Glutamatergic neuron (in vitro differentiated cells): ENCODE measurements around the gene PSG2. TPM values are rescaled to one million over a fixed set of nuclear protein-coding genes. Genes with fewer than 3 reads are reported as not detected.
"Not testable (repeated sequence)": the region's sequence is repeated elsewhere in the genome, so short reads cannot be mapped to it uniquely, and the experiment has no call there.

ENCODE experiments used
- DNase-seq: peaks from one replicate; pipeline ENCODE4 v3.0.0; 2022
- H3K27ac Mint-ChIP-seq: one replicate; pipeline ENCODE4 v1.8.0; 2020; ENCODE audit warnings: mild to moderate bottlenecking, mixed read lengths, inconsistent platforms; ENCODE audit not compliant: unreplicated experiment
- H3K27me3 Mint-ChIP-seq: one replicate; pipeline ENCODE4 v1.8.0; 2020; ENCODE audit warnings: mild to moderate bottlenecking, moderate library complexity, mixed read lengths, inconsistent platforms; ENCODE audit not compliant: unreplicated experiment
- H3K36me3 Mint-ChIP-seq: one replicate; pipeline ENCODE4 v1.8.0; 2020; ENCODE audit warnings: mild to moderate bottlenecking, mixed read lengths, inconsistent platforms; ENCODE audit not compliant: unreplicated experiment
- H3K4me1 Mint-ChIP-seq: one replicate; pipeline ENCODE4 v1.8.0; 2020; ENCODE audit warnings: mild to moderate bottlenecking, low read depth, mixed read lengths, inconsistent platforms; ENCODE audit not compliant: unreplicated experiment
- H3K4me3 Mint-ChIP-seq: one replicate; pipeline ENCODE4 v1.8.0; 2020; ENCODE audit warnings: mild to moderate bottlenecking, mixed read lengths, inconsistent platforms; ENCODE audit not compliant: unreplicated experiment
- H3K9me3 Mint-ChIP-seq: one replicate; pipeline ENCODE4 v1.8.0; 2020; ENCODE audit warnings: mild to moderate bottlenecking, moderate library complexity, mixed read lengths, inconsistent platforms; ENCODE audit not compliant: unreplicated experiment
- total RNA-seq: library from RNA; stranded (reverse); fragmentation: NEBNext Ultra II Directional; extraction: Animal tissue kit (Norgen Biotek cat#: 25700); gene quantifications from one replicate; pipeline ENCODE4 v1.2.1, GENCODE V29; 2021; ENCODE audit not compliant: unreplicated experiment
- TF ChIP-seq, protein P1 (sequence below): fragments of 200-600 bp; sonication (generic); IDR thresholded peaks from one replicate; pipeline ENCODE4 v1.5.0; 2021; ENCODE audit not compliant: partially characterized antibody, unreplicated experiment

PSG2 gene
- total RNA-seq, 1 donor from 2014 or later = not detected

DNA sequence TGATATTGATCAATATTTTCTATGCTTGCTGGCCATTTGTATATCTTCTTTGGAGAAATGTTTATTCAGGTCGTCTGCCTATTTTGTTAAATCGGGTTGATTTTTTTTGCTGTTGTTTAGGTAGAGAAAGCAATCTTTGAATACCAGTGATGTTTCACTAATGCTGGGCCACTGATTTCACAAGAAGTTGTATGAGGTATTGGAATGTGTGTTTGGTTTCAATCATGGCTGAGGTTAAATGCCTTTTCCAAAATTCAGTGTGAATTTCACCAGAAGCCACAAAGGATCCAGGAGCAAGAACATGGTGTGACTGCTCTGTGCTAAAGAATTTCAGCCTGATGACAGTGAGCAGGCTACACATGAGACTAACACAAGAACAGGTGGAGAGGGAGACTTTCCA lies 32.1 kb upstream of the PSG2 start:
- H3K4me1 Mint-ChIP-seq, H3K4me3 Mint-ChIP-seq, H3K36me3 Mint-ChIP-seq, DNase-seq, H3K27me3 Mint-ChIP-seq, H3K27ac Mint-ChIP-seq, H3K9me3 Mint-ChIP-seq: not testable (repeated sequence)

DNA sequence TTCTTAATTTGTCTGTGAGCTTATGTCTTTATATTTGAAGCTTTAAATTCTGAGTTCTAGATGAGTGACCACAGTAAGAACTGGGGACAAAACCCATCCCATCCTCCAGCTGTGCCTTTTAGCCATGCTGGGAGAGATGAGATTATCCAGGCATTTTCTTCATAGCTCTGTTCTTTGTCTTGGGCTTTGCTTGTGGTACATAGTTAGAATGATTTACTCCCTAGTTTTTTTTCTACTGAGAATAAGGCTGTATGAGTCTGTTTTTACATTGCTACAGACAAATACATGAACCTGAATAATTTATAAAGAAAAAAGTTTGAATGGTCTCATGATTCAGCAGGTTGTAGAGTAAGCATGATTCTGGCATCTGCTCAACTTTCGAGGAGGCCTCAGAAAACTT lies 24.9 kb upstream of the PSG2 start:
- not testable (repeated sequence) for H3K9me3 Mint-ChIP-seq, H3K4me3 Mint-ChIP-seq, H3K27ac Mint-ChIP-seq

DNA sequence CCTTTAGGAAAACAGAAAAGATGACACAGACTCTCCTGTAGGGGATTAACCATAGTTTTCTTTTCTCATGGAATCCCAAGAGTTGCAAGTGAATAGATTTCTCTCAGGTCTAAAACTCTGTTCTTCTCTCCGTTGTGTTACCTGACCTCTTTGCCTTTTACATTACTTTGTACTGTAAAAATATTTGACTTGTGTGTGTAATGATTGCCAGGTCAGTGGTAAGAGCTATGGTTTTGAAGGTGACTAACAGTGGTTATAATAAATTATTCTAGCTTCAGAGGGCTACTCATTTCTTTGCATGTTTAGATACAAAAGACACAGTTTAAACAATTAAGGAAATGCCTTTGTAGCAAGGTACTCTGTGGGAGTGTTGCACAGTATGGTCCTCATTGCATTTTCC lies 23.0 kb upstream of the PSG2 start:
- Mint-ChIP-seq H3K36me3 (peaks cover 9% of the 10 kb centered on the region), H3K27ac (no peak overlapping the region), H3K27me3 (no peaks in the 10 kb centered on the region), H3K9me3 (peaks cover 3% of the 10 kb centered on the region), H3K4me1 (no peaks in the 10 kb centered on the region), H3K4me3 (no peak overlapping the region)
- no peak for DNase-seq
- TF ChIP-seq, protein P1, sequence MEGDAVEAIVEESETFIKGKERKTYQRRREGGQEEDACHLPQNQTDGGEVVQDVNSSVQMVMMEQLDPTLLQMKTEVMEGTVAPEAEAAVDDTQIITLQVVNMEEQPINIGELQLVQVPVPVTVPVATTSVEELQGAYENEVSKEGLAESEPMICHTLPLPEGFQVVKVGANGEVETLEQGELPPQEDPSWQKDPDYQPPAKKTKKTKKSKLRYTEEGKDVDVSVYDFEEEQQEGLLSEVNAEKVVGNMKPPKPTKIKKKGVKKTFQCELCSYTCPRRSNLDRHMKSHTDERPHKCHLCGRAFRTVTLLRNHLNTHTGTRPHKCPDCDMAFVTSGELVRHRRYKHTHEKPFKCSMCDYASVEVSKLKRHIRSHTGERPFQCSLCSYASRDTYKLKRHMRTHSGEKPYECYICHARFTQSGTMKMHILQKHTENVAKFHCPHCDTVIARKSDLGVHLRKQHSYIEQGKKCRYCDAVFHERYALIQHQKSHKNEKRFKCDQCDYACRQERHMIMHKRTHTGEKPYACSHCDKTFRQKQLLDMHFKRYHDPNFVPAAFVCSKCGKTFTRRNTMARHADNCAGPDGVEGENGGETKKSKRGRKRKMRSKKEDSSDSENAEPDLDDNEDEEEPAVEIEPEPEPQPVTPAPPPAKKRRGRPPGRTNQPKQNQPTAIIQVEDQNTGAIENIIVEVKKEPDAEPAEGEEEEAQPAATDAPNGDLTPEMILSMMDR = no peak

More for the DNA sequence above, 24.9 kb upstream of the PSG2 start:
- not testable (repeated sequence) for DNase-seq, H3K36me3 Mint-ChIP-seq, H3K4me1 Mint-ChIP-seq, H3K27me3 Mint-ChIP-seq

DNA sequence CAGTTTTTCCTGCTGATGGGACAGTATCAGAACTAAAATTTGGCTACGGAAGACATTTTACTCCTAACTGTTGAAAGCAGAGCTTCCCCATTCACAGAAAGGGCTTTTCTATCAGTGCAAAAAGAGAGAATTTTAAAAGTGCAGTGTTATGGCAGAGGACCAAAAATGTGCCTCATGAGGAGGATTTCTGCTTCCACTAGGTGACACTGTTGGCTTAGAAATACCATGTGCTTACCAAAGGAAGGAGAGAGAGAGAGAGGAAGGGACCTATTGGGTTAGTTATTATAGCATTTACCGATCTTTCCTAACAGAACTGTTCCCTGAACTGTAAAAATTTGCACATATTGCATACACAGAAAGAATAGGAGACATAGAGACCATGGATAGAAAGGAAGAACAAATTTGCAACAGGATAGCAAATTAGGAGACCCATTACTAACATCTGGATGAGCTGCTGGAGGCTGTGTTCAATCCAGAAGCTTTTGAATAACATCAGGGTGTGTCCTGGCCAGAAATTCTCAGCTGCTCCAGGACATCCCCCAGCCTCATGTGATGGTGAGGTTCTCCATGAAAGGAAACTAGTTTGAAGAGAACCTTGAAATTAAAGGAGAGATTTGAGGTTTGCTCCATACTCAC lies 21.8 kb upstream of the PSG2 start:
- H3K4me3 Mint-ChIP-seq, H3K36me3 Mint-ChIP-seq, H3K4me1 Mint-ChIP-seq, DNase-seq, H3K27me3 Mint-ChIP-seq, H3K27ac Mint-ChIP-seq, H3K9me3 Mint-ChIP-seq: not testable (repeated sequence)

DNA sequence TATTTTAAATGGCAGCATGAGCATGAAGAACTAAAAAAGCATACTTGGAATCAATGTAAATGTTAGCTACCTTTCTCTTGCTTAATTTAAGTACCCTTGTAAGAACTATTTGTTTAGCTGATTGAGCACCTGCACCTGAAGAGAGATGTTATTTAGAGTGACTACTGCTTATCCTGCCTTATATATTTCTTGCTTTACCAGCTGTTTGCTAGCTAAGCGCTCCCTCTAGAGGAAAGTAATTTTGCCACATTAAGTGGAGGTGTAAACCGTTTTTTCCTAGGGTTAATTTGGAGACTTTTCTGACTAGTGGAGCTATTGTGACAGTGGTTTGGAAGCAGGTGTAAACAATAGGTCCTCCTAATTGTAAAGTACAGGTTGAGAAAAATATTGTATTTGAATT lies 19.4 kb upstream of the PSG2 start:
- TF ChIP-seq, protein P1 = no peak
- DNase-seq = no peak
- Mint-ChIP-seq H3K4me3 (no peak overlapping the region), H3K36me3 (peaks cover 9% of the 10 kb centered on the region), H3K9me3 (peaks cover 4% of the 10 kb centered on the region), H3K27me3 (no peaks in the 10 kb centered on the region), H3K4me1 (no peaks in the 10 kb centered on the region), H3K27ac (no peak overlapping the region)

DNA sequence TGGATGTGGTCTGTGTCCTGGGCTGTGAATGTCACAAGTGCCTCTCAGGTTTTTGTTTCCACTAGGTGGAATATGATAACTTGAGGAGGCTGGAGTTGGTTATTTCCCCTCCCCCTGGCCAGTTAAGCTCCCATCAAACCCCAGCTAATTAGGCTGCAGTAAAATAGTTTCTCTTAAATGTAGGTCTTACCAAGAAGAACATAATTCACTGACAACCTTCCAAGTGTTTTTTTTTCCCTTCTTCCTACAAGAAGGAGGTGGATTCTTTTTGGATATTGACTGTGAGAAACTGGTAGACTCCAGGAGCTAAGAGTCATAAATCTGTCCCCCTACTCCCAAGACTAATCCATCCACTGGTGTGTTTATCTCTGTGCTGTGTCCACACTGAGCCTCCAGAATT lies 15.9 kb upstream of the PSG2 start:
- not testable (repeated sequence) for H3K27me3 Mint-ChIP-seq, H3K36me3 Mint-ChIP-seq, H3K9me3 Mint-ChIP-seq, H3K4me3 Mint-ChIP-seq, DNase-seq, H3K4me1 Mint-ChIP-seq, H3K27ac Mint-ChIP-seq

DNA sequence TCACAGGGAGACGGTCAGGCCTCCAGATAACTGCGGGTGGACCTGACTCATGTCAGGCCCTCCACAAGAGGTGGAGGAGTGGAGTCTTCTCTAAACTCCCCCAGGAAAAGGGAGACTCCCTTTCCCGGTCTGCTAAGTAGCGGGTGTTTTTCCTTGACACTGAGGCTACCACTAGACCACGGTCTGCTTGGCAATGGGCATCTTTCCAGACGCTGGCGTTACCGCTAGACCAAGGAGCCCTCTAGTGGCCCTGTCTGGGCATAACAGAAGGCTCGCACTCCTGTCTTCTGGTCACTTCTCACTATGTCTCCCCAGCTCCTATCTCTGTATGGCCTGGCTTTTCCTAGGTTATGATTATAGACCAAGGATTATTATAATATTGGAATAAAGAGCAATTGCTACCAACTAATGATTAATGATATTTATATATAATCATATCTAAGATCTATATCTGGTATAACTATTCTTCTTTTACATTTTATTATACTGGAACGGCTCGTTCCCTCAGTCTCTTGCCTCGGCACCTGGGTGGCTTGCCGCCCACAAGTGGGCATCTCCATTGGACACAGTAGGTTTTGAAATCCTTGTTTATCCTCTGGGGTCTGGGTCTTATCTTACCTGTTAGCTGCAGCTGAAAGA lies 5.3 kb upstream of the PSG2 start:
- H3K27me3 Mint-ChIP-seq, H3K4me3 Mint-ChIP-seq, H3K9me3 Mint-ChIP-seq, H3K27ac Mint-ChIP-seq, H3K4me1 Mint-ChIP-seq, H3K36me3 Mint-ChIP-seq: not testable (repeated sequence)
- DNase-seq = peak; percentile 75
- TF ChIP-seq, protein P1 = peak; percentile 85

DNA sequence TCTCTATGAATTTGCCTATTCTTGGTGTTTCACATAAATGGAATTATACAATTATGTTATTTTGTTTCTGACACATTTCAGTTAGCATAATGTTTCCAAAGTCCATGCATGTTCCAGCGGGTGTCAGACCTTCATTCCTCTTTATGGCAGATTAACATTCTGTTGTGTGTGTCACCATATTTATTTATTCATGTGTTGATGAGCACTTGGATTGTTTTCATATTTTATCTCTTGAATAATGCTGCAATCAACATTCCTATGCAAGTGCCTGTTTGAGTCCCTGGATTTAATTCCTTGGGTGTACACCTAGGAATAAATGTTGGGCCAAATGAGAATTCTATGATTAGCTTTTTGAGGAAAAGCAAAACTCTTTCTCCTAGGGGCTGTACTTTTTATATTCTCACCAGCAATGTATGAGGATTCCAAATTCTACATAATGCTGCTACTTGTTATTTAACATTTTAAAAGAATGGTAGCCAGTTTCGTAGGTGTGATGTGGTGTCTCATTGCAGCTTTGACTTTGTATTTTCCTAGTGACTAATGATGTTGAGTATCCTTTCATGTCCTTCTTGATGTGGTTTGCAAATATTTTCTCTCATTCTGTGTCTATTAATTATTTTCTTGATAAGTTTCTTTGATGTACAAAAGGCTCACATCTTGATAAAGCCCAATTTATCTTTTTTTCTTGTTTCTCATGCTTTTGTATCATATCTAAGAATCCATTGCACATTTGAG lies 3.5 kb upstream of the PSG2 start:
- H3K36me3 Mint-ChIP-seq, H3K9me3 Mint-ChIP-seq, H3K27ac Mint-ChIP-seq: not testable (repeated sequence)

More for the DNA sequence above, 3.5 kb upstream of the PSG2 start:
- not testable (repeated sequence) for H3K4me1 Mint-ChIP-seq, DNase-seq, H3K4me3 Mint-ChIP-seq, H3K27me3 Mint-ChIP-seq
